GM23338 (cell line): ENCODE results near the gene WNT6.

ENCODE experiments used
- CREB1 ChIP-seq: fragments of 250-450 bp; sonication (Bioruptor Pico); IDR thresholded peaks from 2 replicates; pipeline ENCODE4 v1.5.0; 2020; ENCODE audit warnings: low read depth, mild to moderate bottlenecking, moderate library complexity
- CTCF ChIP-seq, 2 experiments: fragments of 200-600 bp in 1 of 2; sonication (generic) in 1 of 2; conservative IDR thresholded peaks; 2 replicates each; pipeline versions ENCODE4 v1.5.1 to v1.6.1; 2016 to 2017; ENCODE audit warnings: antibody characterized with exemption in 2 of 2, low read depth in 2 of 2, mild to moderate bottlenecking in 2 of 2, moderate library complexity in 1 of 2
- ETS1 ChIP-seq: IDR thresholded peaks from 2 replicates; pipeline ENCODE4 v1.6.1; 2016; ENCODE audit warnings: antibody characterized with exemption
- EZH2 ChIP-seq: fragments of 200-600 bp; sonication (generic); IDR thresholded peaks from one replicate; pipeline ENCODE4 v1.8.0; 2017; ENCODE audit warnings: antibody characterized with exemption, mild to moderate bottlenecking, low read depth; ENCODE audit not compliant: unreplicated experiment
- EZH2phosphoT487 ChIP-seq: fragments of 200-600 bp; sonication (generic); IDR thresholded peaks from one replicate; pipeline ENCODE4 v1.8.1; 2018; ENCODE audit warnings: antibody characterized with exemption; ENCODE audit not compliant: unreplicated experiment
- JUNB ChIP-seq: IDR thresholded peaks from one replicate; pipeline ENCODE4 v1.6.1; 2016; ENCODE audit warnings: antibody characterized with exemption; ENCODE audit not compliant: unreplicated experiment
- NANOG ChIP-seq: IDR thresholded peaks from 2 replicates; pipeline ENCODE4 v1.6.1; 2016; ENCODE audit warnings: antibody characterized with exemption, borderline replicate concordance
- POLR2AphosphoS5 ChIP-seq: IDR thresholded peaks from 2 replicates; pipeline ENCODE4 v1.6.1; 2016; ENCODE audit warnings: antibody characterized with exemption, low read depth
- REST ChIP-seq: IDR thresholded peaks from one replicate; pipeline ENCODE4 v1.6.1; 2018; ENCODE audit warnings: antibody characterized with exemption; ENCODE audit not compliant: unreplicated experiment
- STAT1 ChIP-seq: IDR thresholded peaks from one replicate; pipeline ENCODE4 v1.6.1; 2016; ENCODE audit warnings: antibody characterized with exemption; ENCODE audit not compliant: unreplicated experiment
- ZNF114 ChIP-seq: fragments of 250-450 bp; sonication (Bioruptor Pico); IDR thresholded peaks from 2 replicates; pipeline ENCODE4 v1.5.0; 2020; ENCODE audit warnings: mild to moderate bottlenecking, moderate library complexity
- ZNF331 ChIP-seq: fragments of 250-450 bp; sonication (Bioruptor Pico); IDR thresholded peaks from 2 replicates; pipeline ENCODE4 v1.5.0; 2020; ENCODE audit warnings: low read depth, mild to moderate bottlenecking, moderate library complexity

- TF ChIP-seq POLR2AphosphoS5 (no peak), CTCF (conservative IDR thresholded peaks at IDR 0.05; ENCODE audit: low read depth in 2 of 2) (peak; percentile 89 to 93), ETS1 (no peak), REST (no peak), CREB1 (CRISPR knock-in tag) (no peak), EZH2 (peak; percentile 81), ZNF331 (no peak), JUNB (no peak), STAT1 (no peak), EZH2phosphoT487 (no peak), ZNF114 (CRISPR knock-in tag) (no peak), NANOG (no peak)
These were observed 6.5 kb upstream of the WNT6 start for GRCh38 chr2:218852911-218853667.
